ENCODE data around the gene ICE2. TPM values are rescaled to one million over a fixed set of nuclear protein-coding genes. Genes with fewer than 3 reads are reported as not detected.

Gene ICE2
- total and polyA plus RNA-seq, 12 donors: 6.3 to 33.4 (median 26.7) TPM

- Histone ChIP-seq H3K4me3 (no peak overlapping the region), H3K9me3 (no peaks in the 10 kb centered on the region), H3K27ac (no peak overlapping the region), H3K4me1 (peaks cover 0 to 26% (median 0%) of the 10 kb centered on the region in 9 donors), H3K36me3 (peaks cover 0 to 45% (median 7%) of the 10 kb centered on the region in 9 donors), H3K27me3 (no peaks in the 10 kb centered on the region)
- WGBS, 2 donors: 93 to 94% methylated on average over 2 of the region's 2 CpGs
- no peak for TF ChIP-seq CTCF (IDR thresholded peaks at IDR 0.05)
- no peak for ATAC-seq
- no peak for DNase-seq
- intact Hi-C loops (cut with DNase I): no loop called here
Measured at GRCh38 chr15:60420203-60420716, 58.7 kb downstream of the ICE2 start.

GRCh38 chr15:60419753-60420152 lies 59.2 kb downstream of the ICE2 start:
- no peaks in the 10 kb centered on the region for H3K9me3 ChIP-seq
- intact Hi-C loops (cut with DNase I): no loop called here
- no peak overlapping the region for H3K27ac ChIP-seq
- no peak overlapping the region for H3K4me3 ChIP-seq
- DNase-seq: no peak
- H3K27me3 ChIP-seq: no peaks in the 10 kb centered on the region
- ATAC-seq: no peak
- 85% methylated on average over 2 of the region's 2 CpGs for WGBS, 2 donors
- TF ChIP-seq CTCF (IDR thresholded peaks at IDR 0.05): no peak
- peaks cover 0 to 40% (median 7%) of the 10 kb centered on the region in 9 donors for H3K36me3 ChIP-seq
- H3K4me1 ChIP-seq: peaks cover 0 to 26% (median 0%) of the 10 kb centered on the region in 9 donors

GRCh38 chr15:60418096-60418495 lies 60.8 kb downstream of the ICE2 start:
- TF ChIP-seq CTCF (IDR thresholded peaks at IDR 0.05): no peak
- no peak for ATAC-seq
- Histone ChIP-seq H3K4me3 (no peak overlapping the region), H3K27me3 (no peaks in the 10 kb centered on the region), H3K9me3 (no peaks in the 10 kb centered on the region), H3K36me3 (peaks cover 0 to 28% (median 7%) of the 10 kb centered on the region in 9 donors), H3K27ac (no peak overlapping the region), H3K4me1 (peaks cover 0 to 16% (median 0%) of the 10 kb centered on the region in 9 donors)
- intact Hi-C loops (cut with DNase I): no loop called here
- DNase-seq: no peak
- 90 to 92% methylated on average over 3 of the region's 3 CpGs for WGBS, 2 donors

- Histone ChIP-seq H3K27ac (no peak overlapping the region), H3K4me1 (peaks cover 0 to 16% (median 0%) of the 10 kb centered on the region in 9 donors), H3K9me3 (no peaks in the 10 kb centered on the region), H3K36me3 (peaks cover 0 to 19% (median 0%) of the 10 kb centered on the region in 9 donors), H3K27me3 (no peaks in the 10 kb centered on the region), H3K4me3 (no peak overlapping the region)
- ATAC-seq (no peak), DNase-seq (no peak)
- TF ChIP-seq CTCF (IDR thresholded peaks at IDR 0.05): no peak
- 97 to 100% methylated on average over 4 of the region's 4 CpGs for WGBS, 2 donors
- intact Hi-C loops (cut with DNase I): no loop called here
Measured at GRCh38 chr15:60417112-60417511, 61.8 kb downstream of the ICE2 start.

Measured in heart right ventricle (tissue), 16 donors.